GM12878 (cell line): ENCODE measurements around the gene REEP1. TPM values are rescaled to one million over a fixed set of nuclear protein-coding genes. Genes with fewer than 3 reads are reported as not detected.

Source experiments
- ATAC-seq: fragments of 200-7000 bp; cut with Tn5 transposase; 3 replicates; pipeline ENCODE4 v1.9.1; 2020; ENCODE audit warnings: mild to moderate bottlenecking, moderate library complexity
- BruUV-seq: library from RNA; stranded (reverse); fragments of 400-500 nt; replicated peaks from 2 replicates; lab custom pipeline; 2021; lab: Mats Ljungman, UMichigan
- CTCF ChIA-PET: fragments of 300-600 bp; sonication (Branson Sonifier 250); formaldehyde crosslinking; extraction: SDS; loops from one replicate; lab custom pipeline; 2021; ENCODE audit warnings: inconsistent platforms; lab: Yijun Ruan, JAX
- POLR2A ChIA-PET: fragments of 350-600 bp; formaldehyde crosslinking; extraction: SDS; loops from one replicate; lab custom pipeline; 2021; ENCODE audit warnings: inconsistent platforms; lab: Charles Lee
- RAD21 ChIA-PET: fragments of 300-600 bp; sonication (Branson Sonifier 250); formaldehyde crosslinking; loops from one replicate; lab custom pipeline; 2023; ENCODE audit warnings: antibody characterized with exemption; ENCODE audit not compliant: unreplicated experiment; lab: Charles Lee
- SMC1A ChIA-PET: fragments of 300-600 bp; sonication (Branson Sonifier 250); formaldehyde crosslinking; loops from one replicate; lab custom pipeline; 2023; ENCODE audit not compliant: unreplicated experiment, uncharacterized antibody; lab: Charles Lee
- DNase-seq: peaks from one replicate; pipeline ENCODE4 v3.0.0-alpha.2; 2011; ENCODE audit warnings: low read depth, low spot score
- FAIRE-seq: peaks from 3 replicates; lab custom pipeline; 2011; peaks lifted over from hg19 to GRCh38; lab: Jason Lieb, UNC
- H2AFZ ChIP-seq: 2 replicates; pipeline ENCODE4 v1.6.0; 2011; ENCODE audit warnings: low read depth, low read length, control low read depth; ENCODE audit not compliant: control insufficient read depth
- H3K27ac ChIP-seq: 2 replicates; pipeline ENCODE4 v1.5.1; 2011; ENCODE audit warnings: control low read depth; ENCODE audit not compliant: control insufficient read depth, insufficient read depth
- H3K27me3 ChIP-seq, 2 experiments: replicated peaks in 1 of 2; 2 replicates each; pipeline versions ENCODE4 v1.6.0 to v1.6.1; 2011; ENCODE audit warnings: low read length in 1 of 2; ENCODE audit not compliant: control insufficient read depth in 2 of 2, insufficient read depth in 2 of 2
- H3K36me3 ChIP-seq, 2 experiments: 2 replicates each; pipeline ENCODE4 v1.5.1; 2011; ENCODE audit warnings: low read length in 1 of 2; ENCODE audit not compliant: control insufficient read depth in 2 of 2, insufficient read depth in 2 of 2
- H3K4me1 ChIP-seq: 2 replicates; pipeline ENCODE4 v1.6.1; 2011; ENCODE audit warnings: mild to moderate bottlenecking, low read length, moderate library complexity, mixed read lengths; ENCODE audit not compliant: control insufficient read depth, insufficient read depth
- H3K4me2 ChIP-seq: 2 replicates; pipeline ENCODE4 v1.6.0; 2011; ENCODE audit warnings: control low read depth; ENCODE audit not compliant: control insufficient read depth, insufficient read depth
- H3K4me3 ChIP-seq: fragments of 200-600 bp; sonication (generic); 2 replicates; pipeline ENCODE4 v1.5.1; 2016
- H3K79me2 ChIP-seq: 2 replicates; pipeline ENCODE4 v1.6.0; 2011; ENCODE audit warnings: low read length; ENCODE audit not compliant: control insufficient read depth, insufficient read depth
- H3K9ac ChIP-seq: 2 replicates; pipeline ENCODE4 v1.8.0; 2011; ENCODE audit warnings: low read length, control low read depth, mixed read lengths; ENCODE audit not compliant: control insufficient read depth, insufficient read depth
- H3K9me3 ChIP-seq: replicated peaks from 3 replicates; pipeline ENCODE4 v1.5.1; 2011; ENCODE audit warnings: mild to moderate bottlenecking, low read length; ENCODE audit not compliant: control insufficient read depth, insufficient read depth
- H4K20me1 ChIP-seq: 2 replicates; pipeline ENCODE4 v1.6.0; 2011; ENCODE audit not compliant: control insufficient read depth, insufficient read depth
- CHD4 ChIP-seq: fragments of 200-600 bp; sonication (generic); IDR thresholded peaks from 2 replicates; pipeline ENCODE4 v1.6.1; 2016; ENCODE audit warnings: mild to moderate bottlenecking
- FOXM1 ChIP-seq: IDR thresholded peaks from 2 replicates; pipeline ENCODE4 v1.6.1; 2012; ENCODE audit warnings: low read depth, mild to moderate bottlenecking, inconsistent platforms, low read length, moderate library complexity
- HCFC1 ChIP-seq: fragments of 150-350 bp; IDR thresholded peaks from 2 replicates; pipeline ENCODE4 v1.6.1; 2014; ENCODE audit warnings: low read length
- IRF4 ChIP-seq: IDR thresholded peaks from 2 replicates; pipeline ENCODE4 v1.6.1; 2011; ENCODE audit warnings: low read depth, low read length
- JUND ChIP-seq: IDR thresholded peaks from 2 replicates; pipeline ENCODE4 v1.6.1; 2012; ENCODE audit warnings: low read depth, mild to moderate bottlenecking, low read length, improper control_type of control experiment, moderate library complexity
- SIN3A ChIP-seq: IDR thresholded peaks from 2 replicates; pipeline ENCODE4 v1.6.1; 2012; ENCODE audit warnings: low read depth, low read length, improper control_type of control experiment
- WGBS: methylation state at CpG from one replicate; pipeline ENCODE4 v1.1.6; 2016; ENCODE audit warnings: low lambda C conversion rate; ENCODE audit not compliant: insufficient replicate concordance, insufficient coverage; ENCODE audit errors: missing lambda C conversion rate; 5-methylcytosine and 5-hydroxymethylcytosine counted together
- in situ Hi-C: fragments of 300-500 bp; cut with MboI; formaldehyde crosslinking; loops from 9 replicates; pipeline ENCODE4 v1.14.3; 2018; ENCODE audit warnings: mixed read lengths
- intact Hi-C: fragments of 100-400 bp; cut with micrococcal nuclease; formaldehyde crosslinking; loops from one replicate; pipeline ENCODE4 v1.14.2; 2022; ENCODE audit not compliant: unreplicated experiment
- polyA plus RNA-seq, 11 experiments: library from polyadenylated mRNA; depleted of rRNA in 4 of 11; unstranded in 6 of 11; stranded (reverse) in 5 of 11; fragments of >200 nt; fragmentation: Nextera tagmentation in 4 of 11; fragmentation: Illumina TruSeq in 1 of 11; extraction: Ambion mirVana in 4 of 11; extraction: Trizol in 1 of 11; gene quantifications; 1 replicate in 1 of 11; 2 replicates in 10 of 11; pipeline versions ENCODE4 v1.2.1 to v1.2.3, GENCODE V29; 2011 to 2016; ENCODE audit warnings: inconsistent platforms in 2 of 11, missing spikeins in 2 of 11, low read depth in 1 of 11
- total RNA-seq, 4 experiments: library from RNA; depleted of rRNA in 3 of 4; stranded (reverse); fragments of >200 nt in 3 of 4; fragmentation: Illumina TruSeq in 1 of 4; extraction: Trizol in 1 of 4; gene quantifications; 2 replicates each; pipeline versions ENCODE4 v1.2.1 to v1.2.3, GENCODE V29; 2013 to 2021
- TF ChIP-seq, protein P1 (sequence below): fragments of 450-650 bp; IDR thresholded peaks from 2 replicates; pipeline ENCODE4 v1.6.1; 2017; ENCODE audit warnings: low read depth, mild to moderate bottlenecking, moderate library complexity

Gene REEP1
- total and polyA plus RNA-seq, 10 of the 15 experiments (the other 5 are each of a cell fraction or from before 2014, with no cell fraction given): 0.02 to 0.30 (median 0.09) TPM; not detected in 1

DNA sequence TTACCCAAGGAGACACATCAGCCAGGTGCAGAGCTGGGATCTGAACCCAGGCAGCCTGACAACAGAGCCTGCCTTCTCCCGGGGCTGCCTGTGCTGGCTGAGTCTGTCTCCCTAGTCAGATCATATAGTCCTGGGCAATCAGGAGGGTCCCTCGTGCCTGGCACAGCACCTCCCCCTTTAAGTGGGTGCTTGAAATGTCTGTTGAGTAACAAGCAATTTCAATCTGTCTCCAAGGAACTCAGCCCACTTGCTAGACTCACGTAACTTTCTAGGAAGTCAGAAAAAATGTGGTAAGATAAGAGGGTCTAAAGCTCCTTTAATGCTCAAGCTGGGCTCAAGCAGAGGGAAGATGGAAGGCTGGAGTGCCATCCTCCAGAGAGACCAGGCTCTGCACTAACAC lies 51.9 kb downstream of the REEP1 start:
- TF ChIP-seq IRF4 (no peak), SIN3A (no peak), CHD4 (no peak), JUND (no peak), HCFC1 (no peak), FOXM1 (no peak)
- TF ChIP-seq, protein P1, sequence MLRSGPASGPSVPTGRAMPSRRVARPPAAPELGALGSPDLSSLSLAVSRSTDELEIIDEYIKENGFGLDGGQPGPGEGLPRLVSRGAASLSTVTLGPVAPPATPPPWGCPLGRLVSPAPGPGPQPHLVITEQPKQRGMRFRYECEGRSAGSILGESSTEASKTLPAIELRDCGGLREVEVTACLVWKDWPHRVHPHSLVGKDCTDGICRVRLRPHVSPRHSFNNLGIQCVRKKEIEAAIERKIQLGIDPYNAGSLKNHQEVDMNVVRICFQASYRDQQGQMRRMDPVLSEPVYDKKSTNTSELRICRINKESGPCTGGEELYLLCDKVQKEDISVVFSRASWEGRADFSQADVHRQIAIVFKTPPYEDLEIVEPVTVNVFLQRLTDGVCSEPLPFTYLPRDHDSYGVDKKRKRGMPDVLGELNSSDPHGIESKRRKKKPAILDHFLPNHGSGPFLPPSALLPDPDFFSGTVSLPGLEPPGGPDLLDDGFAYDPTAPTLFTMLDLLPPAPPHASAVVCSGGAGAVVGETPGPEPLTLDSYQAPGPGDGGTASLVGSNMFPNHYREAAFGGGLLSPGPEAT: no peak
- POLR2A ChIA-PET: interaction anchor here (0.6 kb wide), 1 partner anchor 7 kb away, joined by 6 read pairs; no protein-coding TSS in a partner anchor
- WGBS: 50% methylated on average over 3 of the region's 3 CpGs

More for the DNA sequence above, 51.9 kb downstream of the REEP1 start:
- in situ Hi-C loops (no loop called here), intact Hi-C loops (no loop called here)
- FAIRE-seq (no peak), ATAC-seq (no peak), DNase-seq (no peak)
- H3K4me3 ChIP-seq: no peak overlapping the region
- H3K27me3 ChIP-seq: no peaks in the 10 kb centered on the region
- H4K20me1 ChIP-seq: no peaks in the 10 kb centered on the region
- no peaks in the 10 kb centered on the region for H3K79me2 ChIP-seq
- H2AFZ ChIP-seq: no peak overlapping the region
- no TSS peak for BruUV-seq
- H3K36me3 ChIP-seq: no peaks in the 10 kb centered on the region
- no peaks in the 10 kb centered on the region for H3K9me3 ChIP-seq
- H3K27ac ChIP-seq: no peak overlapping the region
- SMC1A ChIA-PET: interaction anchor here (1.2 to 2.0 kb wide), 4 partner anchors 11 to 82 kb away, joined by 3 to 12 read pairs (median 4); no protein-coding TSS in a partner anchor
- no peak overlapping the region for H3K4me2 ChIP-seq
- no peak overlapping the region for H3K9ac ChIP-seq
- no peaks in the 10 kb centered on the region for H3K4me1 ChIP-seq
- CTCF ChIA-PET: interaction anchor here (1.0 to 3.4 kb wide), 3 partner anchors 10 to 64 kb away, joined by 3 to 11 read pairs (median 10); no protein-coding TSS in a partner anchor
- RAD21 ChIA-PET: interaction anchor here (0.6 to 1.7 kb wide), 2 partner anchors 11 to 156 kb away, joined by 3 to 5 read pairs; no protein-coding TSS in a partner anchor
